ENCODE data around the gene HIGD1C.
"Not testable (repeated sequence)": the region's sequence is repeated elsewhere in the genome, so short reads cannot be mapped to it uniquely, and the experiment has no call there.

Gene HIGD1C

DNA sequence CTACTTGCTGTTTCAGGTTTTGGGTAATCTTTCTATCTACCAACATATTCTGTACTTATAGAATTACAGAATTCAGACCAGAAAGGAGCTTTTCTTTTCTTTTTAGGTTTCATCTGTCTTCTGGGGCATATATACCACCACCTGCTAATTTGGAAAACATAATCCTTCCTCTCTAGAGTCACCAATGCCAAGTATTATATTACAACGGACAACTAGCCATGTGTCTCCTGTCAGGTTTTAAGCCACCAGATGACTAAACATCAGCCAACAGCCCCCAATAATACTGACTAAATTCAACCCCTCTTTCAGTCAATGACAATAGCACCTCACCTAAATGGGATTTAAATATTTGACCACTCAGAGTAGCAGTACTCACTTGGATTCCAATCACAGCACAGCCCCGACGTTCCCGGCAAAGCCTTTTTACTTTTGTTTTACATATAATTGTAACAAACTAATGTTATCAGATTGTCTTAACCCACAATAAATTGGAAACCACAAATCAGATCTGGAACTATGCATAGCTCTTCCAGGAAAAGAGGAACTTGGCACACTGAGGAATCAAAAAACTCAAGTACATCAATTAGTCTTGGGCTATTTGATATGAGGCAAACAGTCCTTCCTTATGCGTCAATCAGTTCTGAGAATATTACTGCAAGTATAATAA is 60.4 kb downstream of the HIGD1C start:
- no peak overlapping the region for H3K4me3 ChIP-seq (ENCODE audit: control insufficient read depth, low read depth, low read length)
- DNase-seq (ENCODE audit: low read depth): no peak
- TF ChIP-seq, protein P1, sequence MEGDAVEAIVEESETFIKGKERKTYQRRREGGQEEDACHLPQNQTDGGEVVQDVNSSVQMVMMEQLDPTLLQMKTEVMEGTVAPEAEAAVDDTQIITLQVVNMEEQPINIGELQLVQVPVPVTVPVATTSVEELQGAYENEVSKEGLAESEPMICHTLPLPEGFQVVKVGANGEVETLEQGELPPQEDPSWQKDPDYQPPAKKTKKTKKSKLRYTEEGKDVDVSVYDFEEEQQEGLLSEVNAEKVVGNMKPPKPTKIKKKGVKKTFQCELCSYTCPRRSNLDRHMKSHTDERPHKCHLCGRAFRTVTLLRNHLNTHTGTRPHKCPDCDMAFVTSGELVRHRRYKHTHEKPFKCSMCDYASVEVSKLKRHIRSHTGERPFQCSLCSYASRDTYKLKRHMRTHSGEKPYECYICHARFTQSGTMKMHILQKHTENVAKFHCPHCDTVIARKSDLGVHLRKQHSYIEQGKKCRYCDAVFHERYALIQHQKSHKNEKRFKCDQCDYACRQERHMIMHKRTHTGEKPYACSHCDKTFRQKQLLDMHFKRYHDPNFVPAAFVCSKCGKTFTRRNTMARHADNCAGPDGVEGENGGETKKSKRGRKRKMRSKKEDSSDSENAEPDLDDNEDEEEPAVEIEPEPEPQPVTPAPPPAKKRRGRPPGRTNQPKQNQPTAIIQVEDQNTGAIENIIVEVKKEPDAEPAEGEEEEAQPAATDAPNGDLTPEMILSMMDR (conservative IDR thresholded peaks at IDR 0.05; ENCODE audit: control insufficient read depth, insufficient read depth, low read depth, low read length): no peak

DNA sequence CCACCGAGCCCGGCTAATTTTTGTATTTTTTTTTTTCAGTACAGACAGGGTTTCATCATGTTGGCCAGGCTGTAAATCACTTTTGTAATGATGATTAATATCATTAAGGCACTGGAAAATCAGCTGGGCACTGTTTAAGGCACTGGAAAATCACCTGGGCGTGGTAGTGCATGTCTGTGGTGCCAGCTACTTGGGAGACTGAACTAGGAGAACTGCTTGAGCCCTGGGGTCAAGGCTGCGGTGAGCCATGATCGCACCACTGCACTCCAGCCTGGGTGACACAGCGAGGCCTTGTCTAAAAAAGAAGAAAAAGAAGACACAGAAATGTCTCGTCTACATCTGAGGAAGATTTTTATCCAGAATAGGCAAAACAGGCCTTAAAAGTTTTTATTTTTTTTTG is 61.1 kb downstream of the HIGD1C start:
- DNase-seq (ENCODE audit: low read depth): no peak
- TF ChIP-seq, protein P1 (conservative IDR thresholded peaks at IDR 0.05; ENCODE audit: control insufficient read depth, insufficient read depth, low read depth, low read length): no peak
- no peak overlapping the region for H3K4me3 ChIP-seq (ENCODE audit: control insufficient read depth, low read depth, low read length)

DNA sequence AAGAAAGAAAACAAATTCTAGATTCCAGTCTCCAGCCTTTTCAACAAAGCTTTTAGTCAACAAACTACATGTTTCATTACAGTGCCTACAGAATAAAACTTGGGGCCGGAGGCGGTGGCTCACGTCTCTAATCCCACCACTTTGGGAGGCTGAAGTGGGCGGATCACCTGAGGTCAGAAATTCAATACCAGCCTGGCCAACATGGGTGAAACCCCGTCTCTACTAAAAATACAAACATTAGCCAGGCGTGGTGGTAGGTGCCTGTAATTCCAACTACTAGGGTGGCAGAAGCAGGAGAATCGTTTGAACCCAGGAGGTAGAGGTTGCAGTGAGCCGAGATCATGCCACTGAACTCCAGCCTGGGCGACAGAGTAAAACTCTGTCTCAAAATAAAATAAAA is 62.1 kb downstream of the HIGD1C start:
- H3K4me3 ChIP-seq (ENCODE audit: control insufficient read depth, low read depth, low read length); DNase-seq (ENCODE audit: low read depth): not testable (repeated sequence)

DNA sequence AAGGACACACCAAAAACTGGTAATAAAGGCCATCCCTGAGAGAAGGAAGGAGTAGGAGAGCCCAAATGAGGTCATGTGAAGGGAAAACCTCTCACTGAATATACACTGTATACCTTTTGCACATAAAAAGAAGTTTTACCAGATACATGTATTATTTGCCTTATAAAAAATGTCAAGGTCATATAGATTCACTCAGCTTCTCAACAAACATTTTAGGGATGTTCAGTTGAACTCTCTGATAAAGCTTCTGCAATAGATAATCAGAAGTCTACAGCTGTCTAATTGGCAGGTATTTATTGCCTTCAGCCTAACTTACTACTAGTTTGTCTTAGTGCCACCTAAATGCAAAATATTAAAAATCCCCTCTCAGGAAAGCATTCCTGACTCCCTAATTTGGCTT is 65.1 kb downstream of the HIGD1C start:
- TF ChIP-seq, protein P1 (conservative IDR thresholded peaks at IDR 0.05; ENCODE audit: control insufficient read depth, insufficient read depth, low read depth, low read length): no peak
- no peak for DNase-seq (ENCODE audit: low read depth)
- no peak overlapping the region for H3K4me3 ChIP-seq (ENCODE audit: control insufficient read depth, low read depth, low read length)

DNA sequence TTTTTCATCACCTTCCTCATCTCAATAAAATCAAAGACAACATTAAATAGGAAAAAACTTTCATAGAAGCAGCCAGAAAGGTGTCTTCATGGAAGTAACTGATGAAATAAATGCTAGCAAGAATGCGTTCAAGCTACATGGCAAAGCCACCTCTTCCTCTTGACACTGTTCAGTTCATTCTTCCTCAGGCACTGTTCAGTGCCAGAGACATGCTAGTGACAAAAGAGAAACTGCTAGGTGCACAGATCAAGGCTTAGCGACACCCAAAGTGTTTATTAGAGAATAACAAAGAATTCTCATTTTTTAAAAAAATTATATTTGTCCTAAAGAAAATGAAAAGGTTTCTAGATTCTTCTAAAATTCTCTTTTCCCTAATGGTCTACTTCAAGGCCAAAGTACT is 66.6 kb downstream of the HIGD1C start:
- no peak overlapping the region for H3K4me3 ChIP-seq (ENCODE audit: control insufficient read depth, low read depth, low read length)
- TF ChIP-seq, protein P1 (conservative IDR thresholded peaks at IDR 0.05; ENCODE audit: control insufficient read depth, insufficient read depth, low read depth, low read length): no peak
- no peak for DNase-seq (ENCODE audit: low read depth)

DNA sequence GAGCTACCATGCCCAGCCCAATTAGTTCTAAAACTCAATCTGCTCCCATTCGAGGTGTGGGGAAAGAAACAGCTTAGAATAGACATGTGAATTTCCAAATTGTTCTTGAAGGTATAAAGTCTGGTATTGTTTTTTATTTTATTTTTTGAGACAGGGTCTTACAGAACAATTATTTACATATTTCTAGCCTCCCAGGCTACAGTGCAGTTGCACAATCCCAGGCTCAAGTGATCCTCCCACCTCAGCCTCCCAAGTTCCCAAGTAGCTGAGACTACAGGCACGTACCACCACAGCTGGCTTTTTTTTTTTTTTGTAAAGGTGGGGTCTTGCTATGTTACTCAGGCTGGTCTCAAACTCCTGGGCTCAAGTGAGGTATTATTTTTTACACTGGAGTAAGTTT is 67.6 kb downstream of the HIGD1C start:
- TF ChIP-seq, protein P1 (conservative IDR thresholded peaks at IDR 0.05; ENCODE audit: control insufficient read depth, insufficient read depth, low read depth, low read length): no peak
- DNase-seq (ENCODE audit: low read depth): no peak
- H3K4me3 ChIP-seq (ENCODE audit: control insufficient read depth, low read depth, low read length): no peak overlapping the region

Measured in fibroblast of mammary gland (primary cell).